Measurements from ENCODE around the gene ARMC9.

Gene ARMC9

GRCh38 chr2:231213931-231214642, 15.7 kb downstream of the ARMC9 start:
- no peak overlapping the region for H3K4me3 ChIP-seq (ENCODE audit: control insufficient read depth, low read depth, low read length)
- TF ChIP-seq CTCF (conservative IDR thresholded peaks at IDR 0.05; ENCODE audit: control insufficient read depth, insufficient read depth, low read depth, low read length), result no peak
- no peak for DNase-seq (ENCODE audit: low read depth)

- no peak for DNase-seq (ENCODE audit: low read depth)
- TF ChIP-seq CTCF (conservative IDR thresholded peaks at IDR 0.05; ENCODE audit: control insufficient read depth, insufficient read depth, low read depth, low read length), result no peak
Measured at GRCh38 chr2:231218366-231218765, 19.9 kb downstream of the ARMC9 start.

DNA sequence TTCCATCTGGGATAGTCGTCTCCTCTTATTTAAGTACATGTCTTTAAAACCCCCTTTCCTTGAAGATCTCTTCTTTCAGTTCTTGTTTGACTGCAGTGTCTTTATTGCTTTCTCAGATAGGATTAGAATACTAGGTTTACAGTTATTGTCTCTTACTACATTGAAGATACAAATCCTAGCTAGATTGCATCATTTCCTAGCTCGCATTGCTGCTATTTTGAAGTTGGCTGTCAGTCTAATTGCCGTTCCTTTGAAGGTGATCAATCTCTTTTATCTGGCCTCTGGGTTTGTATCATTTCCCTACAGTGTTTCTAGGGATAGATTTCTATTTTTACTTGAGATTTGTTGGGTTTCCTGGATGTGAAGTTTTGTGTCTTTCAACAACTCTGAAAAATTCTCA, 20.9 kb downstream of the ARMC9 start:
- DNase-seq (ENCODE audit: low read depth), result no peak
- no peak for TF ChIP-seq CTCF (conservative IDR thresholded peaks at IDR 0.05; ENCODE audit: control insufficient read depth, insufficient read depth, low read depth, low read length)
- H3K4me3 ChIP-seq (ENCODE audit: control insufficient read depth, low read depth, low read length), result no peak overlapping the region

More at GRCh38 chr2:231218366-231218765, 19.9 kb downstream of the ARMC9 start:
- no peak overlapping the region for H3K4me3 ChIP-seq (ENCODE audit: control insufficient read depth, low read depth, low read length)

- no peak for TF ChIP-seq CTCF (conservative IDR thresholded peaks at IDR 0.05; ENCODE audit: control insufficient read depth, insufficient read depth, low read depth, low read length)
- DNase-seq (ENCODE audit: low read depth), result no peak
- H3K4me3 ChIP-seq (ENCODE audit: control insufficient read depth, low read depth, low read length), result no peak overlapping the region
Measured at GRCh38 chr2:231221761-231222160, 23.3 kb downstream of the ARMC9 start.

GRCh38 chr2:231222318-231223000, 24.0 kb downstream of the ARMC9 start:
- DNase-seq (ENCODE audit: low read depth), result no peak
- H3K4me3 ChIP-seq (ENCODE audit: control insufficient read depth, low read depth, low read length), result no peak overlapping the region
- TF ChIP-seq CTCF (conservative IDR thresholded peaks at IDR 0.05; ENCODE audit: control insufficient read depth, insufficient read depth, low read depth, low read length), result no peak

- DNase-seq (ENCODE audit: low read depth), result no peak
- no peak overlapping the region for H3K4me3 ChIP-seq (ENCODE audit: control insufficient read depth, low read depth, low read length)
- TF ChIP-seq CTCF (conservative IDR thresholded peaks at IDR 0.05; ENCODE audit: control insufficient read depth, insufficient read depth, low read depth, low read length), result no peak
Measured at GRCh38 chr2:231223001-231223375, 24.6 kb downstream of the ARMC9 start.
